ENCODE data around the gene FAM13A.

GRCh38 chr4:88731381-88731780, 325.6 kb downstream of the FAM13A start:
- TF ChIP-seq, protein P1, sequence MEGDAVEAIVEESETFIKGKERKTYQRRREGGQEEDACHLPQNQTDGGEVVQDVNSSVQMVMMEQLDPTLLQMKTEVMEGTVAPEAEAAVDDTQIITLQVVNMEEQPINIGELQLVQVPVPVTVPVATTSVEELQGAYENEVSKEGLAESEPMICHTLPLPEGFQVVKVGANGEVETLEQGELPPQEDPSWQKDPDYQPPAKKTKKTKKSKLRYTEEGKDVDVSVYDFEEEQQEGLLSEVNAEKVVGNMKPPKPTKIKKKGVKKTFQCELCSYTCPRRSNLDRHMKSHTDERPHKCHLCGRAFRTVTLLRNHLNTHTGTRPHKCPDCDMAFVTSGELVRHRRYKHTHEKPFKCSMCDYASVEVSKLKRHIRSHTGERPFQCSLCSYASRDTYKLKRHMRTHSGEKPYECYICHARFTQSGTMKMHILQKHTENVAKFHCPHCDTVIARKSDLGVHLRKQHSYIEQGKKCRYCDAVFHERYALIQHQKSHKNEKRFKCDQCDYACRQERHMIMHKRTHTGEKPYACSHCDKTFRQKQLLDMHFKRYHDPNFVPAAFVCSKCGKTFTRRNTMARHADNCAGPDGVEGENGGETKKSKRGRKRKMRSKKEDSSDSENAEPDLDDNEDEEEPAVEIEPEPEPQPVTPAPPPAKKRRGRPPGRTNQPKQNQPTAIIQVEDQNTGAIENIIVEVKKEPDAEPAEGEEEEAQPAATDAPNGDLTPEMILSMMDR (IDR thresholded peaks at IDR 0.05; ENCODE audit: low read depth, low read length): no peak
- TF ChIP-seq MYC (IDR thresholded peaks at IDR 0.05; ENCODE audit: low read depth, low read length): no peak
